ENCODE measurements around the gene MND1.

Gene MND1

GRCh38 chr4:153434190-153434589 lies 89.7 kb downstream of the MND1 start:
- Histone ChIP-seq H3K4me1 (ENCODE audit: insufficient read depth, poor library complexity, severe bottlenecking) (no peaks in the 10 kb centered on the region), H3K9me3 (ENCODE audit: severe bottlenecking) (no peaks in the 10 kb centered on the region), H3K27me3 (ENCODE audit: insufficient read depth, poor library complexity, severe bottlenecking) (no peaks in the 10 kb centered on the region), H3K27ac (ENCODE audit: poor library complexity, severe bottlenecking) (no peak overlapping the region), H3K4me3 (ENCODE audit: severe bottlenecking) (no peak overlapping the region), H3K36me3 (ENCODE audit: low read depth) (no peaks in the 10 kb centered on the region)
- no peak for TF ChIP-seq CTCF (IDR thresholded peaks at IDR 0.05; ENCODE audit: poor library complexity, severe bottlenecking)
- ATAC-seq (ENCODE audit: low read depth) (no peak), DNase-seq (ENCODE audit: low spot score) (no peak)

GRCh38 chr4:153438916-153439756 lies 94.6 kb downstream of the MND1 start:
- H3K27ac ChIP-seq (ENCODE audit: poor library complexity, severe bottlenecking), result no peak overlapping the region
- H3K9me3 ChIP-seq (ENCODE audit: severe bottlenecking), result no peaks in the 10 kb centered on the region
- H3K4me1 ChIP-seq (ENCODE audit: insufficient read depth, poor library complexity, severe bottlenecking), result no peaks in the 10 kb centered on the region
- H3K36me3 ChIP-seq (ENCODE audit: low read depth), result no peaks in the 10 kb centered on the region
- no peak for ATAC-seq (ENCODE audit: low read depth)
- no peak for DNase-seq (ENCODE audit: low spot score)
- no peaks in the 10 kb centered on the region for H3K27me3 ChIP-seq (ENCODE audit: insufficient read depth, poor library complexity, severe bottlenecking)
- H3K4me3 ChIP-seq (ENCODE audit: severe bottlenecking), result no peak overlapping the region
- TF ChIP-seq CTCF (IDR thresholded peaks at IDR 0.05; ENCODE audit: poor library complexity, severe bottlenecking), result no peak

GRCh38 chr4:153439831-153440230 lies 95.3 kb downstream of the MND1 start:
- no peaks in the 10 kb centered on the region for H3K27me3 ChIP-seq (ENCODE audit: insufficient read depth, poor library complexity, severe bottlenecking)
- DNase-seq (ENCODE audit: low spot score) (no peak), ATAC-seq (ENCODE audit: low read depth) (no peak)
- H3K27ac ChIP-seq (ENCODE audit: poor library complexity, severe bottlenecking), result no peak overlapping the region
- no peaks in the 10 kb centered on the region for H3K36me3 ChIP-seq (ENCODE audit: low read depth)
- TF ChIP-seq CTCF (IDR thresholded peaks at IDR 0.05; ENCODE audit: poor library complexity, severe bottlenecking), result no peak
- no peaks in the 10 kb centered on the region for H3K4me1 ChIP-seq (ENCODE audit: insufficient read depth, poor library complexity, severe bottlenecking)
- no peak overlapping the region for H3K4me3 ChIP-seq (ENCODE audit: severe bottlenecking)
- no peaks in the 10 kb centered on the region for H3K9me3 ChIP-seq (ENCODE audit: severe bottlenecking)

GRCh38 chr4:153440475-153440874 lies 96.0 kb downstream of the MND1 start:
- ATAC-seq (ENCODE audit: low read depth) (no peak), DNase-seq (ENCODE audit: low spot score) (no peak)
- no peaks in the 10 kb centered on the region for H3K27me3 ChIP-seq (ENCODE audit: insufficient read depth, poor library complexity, severe bottlenecking)
- no peaks in the 10 kb centered on the region for H3K9me3 ChIP-seq (ENCODE audit: severe bottlenecking)
- no peaks in the 10 kb centered on the region for H3K36me3 ChIP-seq (ENCODE audit: low read depth)
- H3K4me1 ChIP-seq (ENCODE audit: insufficient read depth, poor library complexity, severe bottlenecking), result no peaks in the 10 kb centered on the region
- H3K4me3 ChIP-seq (ENCODE audit: severe bottlenecking), result no peak overlapping the region
- H3K27ac ChIP-seq (ENCODE audit: poor library complexity, severe bottlenecking), result no peak overlapping the region
- no peak for TF ChIP-seq CTCF (IDR thresholded peaks at IDR 0.05; ENCODE audit: poor library complexity, severe bottlenecking)
